Measurements from ENCODE around the gene CYBA.

CYBA gene

GRCh38 chr16:88619859-88620815 lies 30.7 kb downstream of the CYBA start:
- DNase-seq (ENCODE audit: low spot score) = no peak
- no peak for TF ChIP-seq CTCF (IDR thresholded peaks at IDR 0.05; ENCODE audit: extremely low read depth, insufficient read depth, missing control alignments)
- in situ Hi-C loops (cut with MboI; ENCODE audit: low pct_unique_long_range_greater_than_20kb, low sequenced_read_pairs, unreplicated experiment) = no loop called here

DNA sequence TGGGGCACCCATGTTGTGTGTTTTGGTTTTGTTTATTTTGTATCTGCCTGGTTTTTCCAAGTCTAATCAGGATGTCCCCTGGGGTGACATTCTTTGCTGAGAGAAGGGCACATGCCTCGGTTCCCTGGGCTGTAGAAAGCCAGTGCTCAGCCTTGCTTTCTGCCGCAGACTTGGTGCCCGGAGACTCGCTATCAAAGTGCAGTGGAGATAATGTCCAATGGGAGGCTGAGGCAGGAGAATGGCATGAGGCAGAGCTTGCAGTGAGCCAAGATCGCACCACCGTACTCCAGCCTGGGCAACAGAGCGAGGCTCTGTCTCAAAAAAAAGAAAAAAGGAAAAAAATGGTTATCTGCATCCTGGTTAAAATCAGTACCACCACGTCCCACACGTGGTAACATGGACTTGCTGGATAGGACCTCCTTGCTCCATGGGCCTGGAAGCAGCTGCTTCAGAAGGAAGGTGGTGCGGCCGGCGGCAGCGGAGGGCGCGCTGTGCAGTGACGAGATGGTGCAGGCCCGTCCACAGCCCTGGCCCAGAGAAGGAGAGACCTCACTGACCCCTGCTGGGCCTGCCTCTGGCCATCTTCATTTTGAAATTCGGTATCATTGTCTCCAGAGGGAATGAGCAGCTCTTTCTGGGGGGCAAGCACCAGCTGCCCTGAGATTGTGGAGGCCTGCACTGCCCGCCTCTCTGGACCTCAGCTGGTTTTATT lies 31.7 kb downstream of the CYBA start:
- in situ Hi-C loops (cut with MboI; ENCODE audit: low pct_unique_long_range_greater_than_20kb, low sequenced_read_pairs, unreplicated experiment) = no loop called here
- DNase-seq (ENCODE audit: low spot score) = no peak

GRCh38 chr16:88618182-88618955 lies 32.5 kb downstream of the CYBA start:
- peak; percentile 32 for DNase-seq (ENCODE audit: low spot score)
- in situ Hi-C loops (cut with MboI; ENCODE audit: low pct_unique_long_range_greater_than_20kb, low sequenced_read_pairs, unreplicated experiment) = no loop called here
- no peak for TF ChIP-seq CTCF (IDR thresholded peaks at IDR 0.05; ENCODE audit: extremely low read depth, insufficient read depth, missing control alignments)

More for the DNA sequence above, 31.7 kb downstream of the CYBA start:
- TF ChIP-seq CTCF (IDR thresholded peaks at IDR 0.05; ENCODE audit: extremely low read depth, insufficient read depth, missing control alignments) = no peak

DNA sequence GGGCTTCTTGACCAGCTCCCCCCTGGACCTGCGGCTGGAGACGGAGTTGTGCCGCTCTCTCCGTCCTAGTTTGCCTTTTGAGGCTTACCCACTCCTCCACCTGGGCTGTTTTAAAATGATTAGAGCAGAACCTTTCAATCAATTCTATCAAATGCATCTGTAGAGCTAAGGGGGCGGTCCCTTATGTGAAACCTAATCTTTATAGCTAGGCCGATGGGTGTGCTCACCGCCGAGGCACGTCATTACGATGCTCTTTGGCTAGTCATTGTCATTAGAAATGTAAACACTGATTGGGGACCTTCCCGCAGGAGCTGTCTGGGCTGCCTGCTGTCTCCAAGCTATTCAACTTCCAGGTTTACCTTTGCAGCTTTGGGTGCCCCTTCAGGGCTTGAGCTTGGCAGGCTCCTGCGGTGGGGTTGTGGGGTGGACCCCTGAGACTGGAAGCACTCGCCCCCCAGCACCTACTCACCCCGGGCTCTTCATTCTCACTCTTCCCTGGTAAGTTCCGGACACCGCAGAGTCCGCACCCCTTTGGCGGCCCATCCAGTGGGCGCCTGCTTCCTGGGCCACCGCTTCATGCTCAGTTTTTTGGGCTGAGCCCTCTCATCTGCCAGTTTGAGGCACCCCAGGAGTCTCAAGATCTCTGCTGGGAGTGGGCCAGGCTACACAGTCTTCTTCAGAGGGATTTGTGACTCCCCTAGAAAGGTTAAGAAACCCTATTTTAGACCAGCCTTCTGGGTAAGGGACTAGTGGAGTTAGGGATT lies 33.4 kb downstream of the CYBA start:
- in situ Hi-C loops (cut with MboI; ENCODE audit: low pct_unique_long_range_greater_than_20kb, low sequenced_read_pairs, unreplicated experiment) = no loop called here
- no peak for TF ChIP-seq CTCF (IDR thresholded peaks at IDR 0.05; ENCODE audit: extremely low read depth, insufficient read depth, missing control alignments)
- no peak for DNase-seq (ENCODE audit: low spot score)

DNA sequence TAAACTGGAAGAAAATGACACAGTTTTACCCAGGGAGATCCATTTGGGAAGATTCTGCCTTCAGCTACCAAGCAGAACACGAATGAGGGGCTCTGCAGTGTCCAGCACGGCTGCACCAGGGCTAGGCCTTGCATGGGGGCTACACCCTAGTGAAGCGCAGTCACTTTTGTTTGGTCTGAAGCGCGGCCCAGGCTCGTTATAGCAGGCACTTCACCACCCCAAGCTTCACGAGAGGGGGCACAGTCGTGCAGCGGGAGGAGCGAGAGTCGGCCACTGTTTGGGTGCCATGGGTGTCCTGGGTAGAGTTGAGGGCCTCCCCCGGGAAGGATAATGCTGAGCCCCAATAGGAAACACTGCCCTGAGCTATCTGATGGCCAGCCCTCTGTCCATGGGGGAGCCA lies 34.1 kb downstream of the CYBA start:
- in situ Hi-C loops (cut with MboI; ENCODE audit: low pct_unique_long_range_greater_than_20kb, low sequenced_read_pairs, unreplicated experiment) = no loop called here
- DNase-seq (ENCODE audit: low spot score) = no peak
- no peak for TF ChIP-seq CTCF (IDR thresholded peaks at IDR 0.05; ENCODE audit: extremely low read depth, insufficient read depth, missing control alignments)

All from GM13977 (cell line).